ENCODE measurements around the gene ZNF334. TPM values are rescaled to one million over a fixed set of nuclear protein-coding genes. Genes with fewer than 3 reads are reported as not detected.

ZNF334 gene
- polyA plus RNA-seq, 1 experiment, result 0.93 TPM

Other genes starting within 250 kb of the ZNF334 start
- not detected in 2 replicates for gene CDH22, start 205.1 kb downstream of the ZNF334 start, polyA plus RNA-seq (2011; rRNA removed)
- 46.8 and 62.2 TPM in 2 replicates for gene ELMO2, start 106.9 kb downstream of the ZNF334 start, polyA plus RNA-seq (2011; rRNA removed)
- gene OCSTAMP, start 37.1 kb upstream of the ZNF334 start, polyA plus RNA-seq (2011; rRNA removed), result not detected in 2 replicates
- gene SLC13A3, start 137.9 kb upstream of the ZNF334 start, polyA plus RNA-seq (2011; rRNA removed), result 3.5 and 3.7 TPM in 2 replicates
- gene TP53RK, start 175.9 kb upstream of the ZNF334 start, polyA plus RNA-seq (2011; rRNA removed), result 7.2 and 11.0 TPM in 2 replicates
- gene SLC2A10, start 196.1 kb upstream of the ZNF334 start, polyA plus RNA-seq (2011; rRNA removed), result 31.0 and 41.9 TPM in 2 replicates